Small intestine (tissue), 7 donors: Measurements from ENCODE around the gene MAB21L2. TPM values are rescaled to one million over a fixed set of nuclear protein-coding genes. Genes with fewer than 3 reads are reported as not detected.

ENCODE experiments used
- DNase-seq, 2 donors: peaks; one replicate each; pipeline versions ENCODE4 v3.0.0 to v3.0.0-alpha.2; 2013
- FAIRE-seq: peaks from 2 replicates; lab custom pipeline; 2012; peaks lifted over from hg19 to GRCh38; lab: Jason Lieb, UNC
- H3K27ac ChIP-seq, 3 donors: one replicate each; pipeline ENCODE4 v1.5.1; 2013; ENCODE audit warnings: low read length in 2 of 3, mild to moderate bottlenecking in 2 of 3, control low read depth in 1 of 3, inconsistent platforms in 1 of 3, low read depth in 1 of 3, moderate library complexity in 1 of 3
- H3K27me3 ChIP-seq, 3 donors: one replicate each; pipeline ENCODE4 v1.6.1; 2013; ENCODE audit warnings: low read length in 3 of 3, inconsistent platforms in 1 of 3; ENCODE audit not compliant: control insufficient read depth in 3 of 3, insufficient read depth in 3 of 3
- H3K36me3 ChIP-seq, 3 donors: one replicate each; pipeline ENCODE4 v1.6.1; 2013; ENCODE audit warnings: low read length in 3 of 3, inconsistent platforms in 1 of 3, low read depth in 1 of 3, mild to moderate bottlenecking in 1 of 3, moderate library complexity in 1 of 3; ENCODE audit not compliant: control insufficient read depth in 3 of 3, insufficient read depth in 2 of 3
- H3K4me1 ChIP-seq, 3 donors: one replicate each; pipeline ENCODE4 v1.6.1; 2013; ENCODE audit warnings: low read length in 2 of 3, inconsistent platforms in 1 of 3, low read depth in 1 of 3, mild to moderate bottlenecking in 1 of 3, moderate library complexity in 1 of 3; ENCODE audit not compliant: control insufficient read depth in 3 of 3, insufficient read depth in 2 of 3
- H3K4me3 ChIP-seq, 3 donors: one replicate each; pipeline ENCODE4 v1.5.1; 2013; ENCODE audit warnings: low read length in 3 of 3, control low read depth in 1 of 3, inconsistent platforms in 1 of 3, low read depth in 1 of 3, mild to moderate bottlenecking in 1 of 3, moderate library complexity in 1 of 3
- H3K9me3 ChIP-seq, 2 donors: one replicate each; pipeline ENCODE4 v1.6.1; 2013; ENCODE audit warnings: low read depth in 1 of 2, low read length in 1 of 2; ENCODE audit not compliant: control insufficient read depth in 2 of 2, insufficient read depth in 1 of 2
- WGBS, 3 donors: extraction: QIAGEN DNeasy Blood & Tissue Kit; methylation state at CpG; one replicate each; pipeline ENCODE4 v1.1.7; 2013; 5-methylcytosine and 5-hydroxymethylcytosine counted together
- polyA plus RNA-seq, 4 donors: library from polyadenylated mRNA; stranded (reverse) in 3 of 4; unstranded in 1 of 4; fragments of 200-250 nt in 3 of 4; fragments of 120-200 nt in 1 of 4; gene quantifications; one replicate each; pipeline versions ENCODE4 v1.2.1 to v1.2.3, GENCODE V29; 2013
- donor health status: healthy with polysubstance abuse.
- donor health status: control.
- donor health status: control.
- donor health status: Bipolar disorder and iron deficiency.
- donor health status: healthy.

Gene MAB21L2
- polyA plus RNA-seq, 4 donors, result 0.89 to 11.7 (median 9.5) TPM

DNA sequence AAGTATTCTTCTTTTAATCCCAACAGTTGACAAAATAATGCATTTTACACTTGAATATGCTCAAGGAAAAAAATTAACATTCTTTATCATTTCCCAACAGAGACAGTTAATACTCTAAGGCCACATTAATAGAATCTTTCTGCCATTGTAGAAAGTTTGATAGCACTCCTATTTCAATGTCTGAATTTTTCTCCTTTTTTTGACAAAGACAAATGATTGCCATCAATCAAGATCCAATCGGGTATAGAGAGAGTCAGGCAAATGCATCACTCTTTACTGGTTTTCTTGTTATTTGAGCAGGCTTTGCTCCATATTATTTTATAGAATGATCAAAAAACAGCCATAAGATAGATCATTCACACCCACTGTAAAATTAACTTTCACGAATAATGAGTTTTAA is 46.1 kb downstream of the MAB21L2 start:
- H3K27ac ChIP-seq, result no peak overlapping the region
- no peaks in the 10 kb centered on the region for H3K4me1 ChIP-seq
- no peak overlapping the region for H3K4me3 ChIP-seq
- peaks cover 0 to 2% (median 0%) of the 10 kb centered on the region in 3 donors for H3K36me3 ChIP-seq
- H3K9me3 ChIP-seq, result no peaks in the 10 kb centered on the region
- 87 to 95% (median 92%) methylated on average over 2 of the region's 2 CpGs for WGBS, 3 donors
- H3K27me3 ChIP-seq, result no peaks in the 10 kb centered on the region
- FAIRE-seq (no peak), DNase-seq (no peak)

DNA sequence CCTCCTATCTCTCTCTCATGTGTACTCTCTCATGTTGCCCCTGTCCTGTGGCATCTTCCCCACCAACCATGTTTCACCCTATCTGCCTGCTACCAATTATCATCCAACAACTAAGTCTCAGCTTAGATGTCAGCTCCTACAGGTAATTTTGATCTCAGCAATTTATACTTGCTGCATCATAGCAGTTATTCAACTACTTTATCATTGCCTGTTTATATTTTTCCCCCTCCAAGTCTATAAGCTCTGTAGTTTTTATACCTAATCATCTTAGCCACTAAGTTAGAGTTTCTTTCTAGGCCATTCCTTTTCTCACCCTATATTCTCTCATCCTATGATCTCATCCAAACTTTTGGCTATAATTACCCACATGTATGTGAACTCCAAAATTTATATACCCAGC is 50.7 kb downstream of the MAB21L2 start:
- peaks cover 0 to 11% of the 10 kb centered on the region in 2 donors for H3K9me3 ChIP-seq
- FAIRE-seq (no peak), DNase-seq (no peak)
- H3K27ac ChIP-seq, result no peak overlapping the region
- no peaks in the 10 kb centered on the region for H3K27me3 ChIP-seq
- H3K4me1 ChIP-seq, result no peaks in the 10 kb centered on the region
- H3K4me3 ChIP-seq, result no peak overlapping the region
- peaks cover 0 to 2% (median 0%) of the 10 kb centered on the region in 3 donors for H3K36me3 ChIP-seq
